OCI-LY1 (cell line): ENCODE measurements around the gene PBX3.

Experiments
- H2AFZ ChIP-seq: fragments of 200-600 bp; sonication (generic), shearing (Covaris generic); 2 replicates; pipeline ENCODE4 v1.6.0; 2014; ENCODE audit warnings: antibody characterized with exemption, mild to moderate bottlenecking, low read length
- H3F3A ChIP-seq: fragments of 200-600 bp; sonication (generic), shearing (Covaris generic); 2 replicates; pipeline ENCODE4 v1.6.0; 2014; ENCODE audit warnings: mild to moderate bottlenecking, antibody characterized with exemption, low read length, moderate library complexity; ENCODE audit not compliant: insufficient read depth
- H3K27ac ChIP-seq: fragments of 200-600 bp; sonication (generic); 2 replicates; pipeline ENCODE4 v1.5.1; 2014; ENCODE audit warnings: low read length, mixed run types, mild to moderate bottlenecking, low read depth; ENCODE audit not compliant: poor library complexity, severe bottlenecking
- H3K27me3 ChIP-seq: fragments of 200-600 bp; sonication (generic); 2 replicates; pipeline ENCODE4 v1.6.0; 2014; ENCODE audit warnings: antibody characterized with exemption, mild to moderate bottlenecking, low read length, moderate library complexity; ENCODE audit not compliant: insufficient read depth
- H3K36me3 ChIP-seq: fragments of 200-600 bp; sonication (generic); 2 replicates; pipeline ENCODE4 v1.6.1; 2014; ENCODE audit warnings: mild to moderate bottlenecking, antibody characterized with exemption, low read length, moderate library complexity, mixed read lengths; ENCODE audit not compliant: insufficient read depth
- H3K4me1 ChIP-seq: fragments of 200-600 bp; sonication (generic); 2 replicates; pipeline ENCODE4 v1.5.1; 2014; ENCODE audit warnings: mild to moderate bottlenecking, low read length, moderate library complexity; ENCODE audit not compliant: insufficient read depth, severe bottlenecking
- H3K4me2 ChIP-seq: fragments of 200-600 bp; sonication (generic), shearing (Covaris generic); 2 replicates; pipeline ENCODE4 v1.6.1; 2014; ENCODE audit warnings: low read length
- H3K4me3 ChIP-seq: fragments of 200-600 bp; sonication (generic); 2 replicates; pipeline ENCODE4 v1.5.1; 2014; ENCODE audit warnings: low read length, low read depth, mild to moderate bottlenecking, mixed read lengths; ENCODE audit not compliant: poor library complexity, severe bottlenecking
- H3K79me2 ChIP-seq: fragments of 200-600 bp; shearing (Covaris generic); 2 replicates; pipeline ENCODE4 v1.6.1; 2016; ENCODE audit warnings: mixed run types, low read length, mixed read lengths; ENCODE audit not compliant: insufficient read depth
- H3K9ac ChIP-seq: fragments of 200-600 bp; sonication (generic), shearing (Covaris generic); 2 replicates; pipeline ENCODE4 v1.6.1; 2014; ENCODE audit warnings: mild to moderate bottlenecking, low read length, mixed read lengths
- H3K9me2 ChIP-seq: fragments of 200-600 bp; sonication (generic), shearing (Covaris generic); 2 replicates; pipeline ENCODE4 v1.6.1; 2014; ENCODE audit warnings: low read depth, mild to moderate bottlenecking, low read length, mixed read lengths
- H3K9me3 ChIP-seq: fragments of 200-600 bp; shearing (Covaris generic); 2 replicates; pipeline ENCODE4 v1.6.1; 2014; ENCODE audit warnings: low read length, mixed read lengths
- H4K20me1 ChIP-seq: fragments of 200-600 bp; sonication (generic), shearing (Covaris generic); 2 replicates; pipeline ENCODE4 v1.6.0; 2016; ENCODE audit warnings: mild to moderate bottlenecking, low read length; ENCODE audit not compliant: insufficient read depth
- CTCF ChIP-seq: fragments of 200-600 bp; sonication (generic), shearing (Covaris generic); IDR thresholded peaks from 2 replicates; pipeline ENCODE4 v1.5.1; 2017; ENCODE audit warnings: mild to moderate bottlenecking, antibody characterized with exemption, low read length, moderate library complexity, mixed read lengths
- EZH2 ChIP-seq: fragments of 200-600 bp; sonication (generic), shearing (Covaris generic); IDR thresholded peaks from 2 replicates; pipeline ENCODE4 v1.8.0; 2017; ENCODE audit warnings: borderline replicate concordance, mixed run types, mild to moderate bottlenecking, antibody characterized with exemption, low read length, moderate library complexity, mixed read lengths

Gene PBX3

GRCh38 chr9:125782718-125783117 is 35.5 kb downstream of the PBX3 start:
- Histone ChIP-seq H3K27ac (no peak overlapping the region), H3K79me2 (no peaks in the 10 kb centered on the region), H3K4me3 (no peak overlapping the region), H3K9me2 (no peaks in the 10 kb centered on the region), H3F3A (no peaks in the 10 kb centered on the region), H3K4me2 (no peak overlapping the region), H4K20me1 (no peaks in the 10 kb centered on the region), H2AFZ (no peak overlapping the region), H3K4me1 (no peaks in the 10 kb centered on the region), H3K36me3 (peaks cover 20% of the 10 kb centered on the region), H3K27me3 (no peaks in the 10 kb centered on the region), H3K9me3 (peaks cover 11% of the 10 kb centered on the region), H3K9ac (no peak overlapping the region)
- TF ChIP-seq CTCF (no peak), EZH2 (no peak)

GRCh38 chr9:125784286-125785049 is 37.3 kb downstream of the PBX3 start:
- no peaks in the 10 kb centered on the region for H3K9me2 ChIP-seq
- H3K79me2 ChIP-seq = no peaks in the 10 kb centered on the region
- H3K27ac ChIP-seq = no peak overlapping the region

GRCh38 chr9:125785248-125785751 is 38.1 kb downstream of the PBX3 start:
- H2AFZ ChIP-seq = no peak overlapping the region
- H3K79me2 ChIP-seq = no peaks in the 10 kb centered on the region
- H3K36me3 ChIP-seq = peaks cover 20% of the 10 kb centered on the region
- H3K4me3 ChIP-seq = no peak overlapping the region
- H3K9ac ChIP-seq = no peak overlapping the region
- H3K4me2 ChIP-seq = no peak overlapping the region
- no peaks in the 10 kb centered on the region for H3K27me3 ChIP-seq
- TF ChIP-seq EZH2 (no peak), CTCF (no peak)
- no peak overlapping the region for H3K27ac ChIP-seq
- no peaks in the 10 kb centered on the region for H3K9me2 ChIP-seq
- H3K9me3 ChIP-seq = peaks cover 11% of the 10 kb centered on the region
- no peaks in the 10 kb centered on the region for H3K4me1 ChIP-seq
- no peaks in the 10 kb centered on the region for H4K20me1 ChIP-seq
- no peaks in the 10 kb centered on the region for H3F3A ChIP-seq

More at GRCh38 chr9:125784286-125785049, 37.3 kb downstream of the PBX3 start:
- Histone ChIP-seq H3K4me1 (no peaks in the 10 kb centered on the region), H3K27me3 (no peaks in the 10 kb centered on the region), H2AFZ (no peak overlapping the region), H3K9ac (no peak overlapping the region), H3K36me3 (peaks cover 20% of the 10 kb centered on the region), H3F3A (no peaks in the 10 kb centered on the region), H3K4me2 (no peak overlapping the region), H3K4me3 (no peak overlapping the region), H3K9me3 (peaks cover 11% of the 10 kb centered on the region), H4K20me1 (no peaks in the 10 kb centered on the region)
- TF ChIP-seq CTCF (no peak), EZH2 (no peak)
